WTC11 (cell line): Measurements from ENCODE around the gene ANTXR1. TPM values are rescaled to one million over a fixed set of nuclear protein-coding genes. Genes with fewer than 3 reads are reported as not detected.
A peak's percentile ranks its signal among the peaks of the same experiment; 100 is the strongest.

Experiments used
- ATAC-seq: fragments of 200-7000 bp; cut with Tn5 transposase; 2 replicates; pipeline ENCODE4 v1.10.0; 2021; ENCODE audit warnings: mild to moderate bottlenecking, moderate library complexity
- Bru-seq: library from RNA; stranded (reverse); fragments of 400-500 nt; gene quantifications from one replicate; lab custom pipeline; 2021; lab: Mats Ljungman, UMichigan
- CTCF ChIA-PET: fragments of 300-600 bp; sonication (Branson Sonifier 250); formaldehyde crosslinking; loops from one replicate; lab custom pipeline; 2021; ENCODE audit warnings: antibody characterized with exemption; lab: Charles Lee
- POLR2A ChIA-PET: fragments of 350-600 bp; sonication (Branson Sonifier 250); formaldehyde crosslinking; loops from one replicate; lab custom pipeline; 2021; ENCODE audit warnings: antibody characterized with exemption; lab: Charles Lee
- DNase-seq: peaks from one replicate; pipeline ENCODE4 v3.0.0; 2021; ENCODE audit warnings: low spot score
- H3K27ac Mint-ChIP-seq: 2 replicates; pipeline ENCODE4 v1.8.0; 2021; ENCODE audit warnings: mixed read lengths
- H3K27me3 Mint-ChIP-seq: 2 replicates; pipeline ENCODE4 v1.8.0; 2021; ENCODE audit warnings: low read depth, mild to moderate bottlenecking, moderate library complexity, mixed read lengths
- H3K36me3 Mint-ChIP-seq: 2 replicates; pipeline ENCODE4 v1.8.0; 2021; ENCODE audit warnings: mixed read lengths
- H3K4me1 Mint-ChIP-seq: 2 replicates; pipeline ENCODE4 v1.8.0; 2022; ENCODE audit warnings: mixed read lengths
- H3K4me3 Mint-ChIP-seq: 2 replicates; pipeline ENCODE4 v1.8.0; 2021; ENCODE audit warnings: mild to moderate bottlenecking, moderate library complexity, mixed read lengths
- H3K9me3 Mint-ChIP-seq: 2 replicates; pipeline ENCODE4 v1.8.0; 2021; ENCODE audit warnings: mixed read lengths
- ETV6 ChIP-seq: sonication (generic); formaldehyde crosslinking; IDR thresholded peaks from 2 replicates; pipeline ENCODE4 v1.8.1; 2022; ENCODE audit warnings: mild to moderate bottlenecking, missing genetic modification reagents
- FOXK1 ChIP-seq: sonication (generic); formaldehyde crosslinking; IDR thresholded peaks from 2 replicates; pipeline ENCODE4 v1.8.0; 2022; ENCODE audit warnings: mild to moderate bottlenecking, moderate library complexity, missing genetic modification reagents
- FOXP1 ChIP-seq: sonication (generic); formaldehyde crosslinking; IDR thresholded peaks from 2 replicates; pipeline ENCODE4 v1.8.0; 2022; ENCODE audit warnings: missing genetic modification reagents, mild to moderate bottlenecking, moderate library complexity, borderline replicate concordance
- GABPB1 ChIP-seq: sonication (generic); formaldehyde crosslinking; IDR thresholded peaks from 2 replicates; pipeline ENCODE4 v1.8.1; 2023; ENCODE audit warnings: mild to moderate bottlenecking, missing genetic modification reagents
- GTF2I ChIP-seq: fragments of 250-450 bp; sonication (Bioruptor Pico); conservative IDR thresholded peaks from 2 replicates; pipeline ENCODE4 v1.4.0; 2021; ENCODE audit warnings: mild to moderate bottlenecking
- HMGA2 ChIP-seq: fragments of 250-450 bp; sonication (Bioruptor Pico); IDR thresholded peaks from 2 replicates; pipeline ENCODE4 v1.4.0; 2021; ENCODE audit warnings: mild to moderate bottlenecking, moderate library complexity
- KAT7 ChIP-seq: sonication (generic); formaldehyde crosslinking; IDR thresholded peaks from 2 replicates; pipeline ENCODE4 v1.8.1; 2023; ENCODE audit warnings: missing genetic modification reagents, mild to moderate bottlenecking, borderline replicate concordance
- NR2C2 ChIP-seq: sonication (generic); formaldehyde crosslinking; IDR thresholded peaks from 2 replicates; pipeline ENCODE4 v1.8.0; 2022; ENCODE audit warnings: mild to moderate bottlenecking, missing genetic modification reagents
- NR3C1 ChIP-seq: sonication (generic); formaldehyde crosslinking; conservative IDR thresholded peaks from 2 replicates; pipeline ENCODE4 v1.8.1; 2023; ENCODE audit warnings: low read depth, mild to moderate bottlenecking, missing genetic modification reagents
- SP1 ChIP-seq: sonication (generic); formaldehyde crosslinking; conservative IDR thresholded peaks from 2 replicates; pipeline ENCODE4 v1.8.1; 2022; ENCODE audit warnings: missing genetic modification reagents
- TEAD1 ChIP-seq: sonication (generic); formaldehyde crosslinking; IDR thresholded peaks from 2 replicates; pipeline ENCODE4 v1.8.0; 2022; ENCODE audit warnings: mild to moderate bottlenecking, missing genetic modification reagents
- long read RNA-seq, 3 experiments: library from RNA in 1 of 3; library from capped mRNA in 1 of 3; library from polyadenylated mRNA in 1 of 3; unstranded in 2 of 3; stranded (forward) in 1 of 3; transcript quantifications; one replicate each; pipeline ENCODE4 v2.0.0, GENCODE V29; 2021
- total RNA-seq: library from RNA; stranded (reverse); gene quantifications from 3 replicates; pipeline ENCODE4 v1.2.3, GENCODE V29; 2021
- TF ChIP-seq, protein P1 (sequence below): sonication (generic); formaldehyde crosslinking; IDR thresholded peaks from 2 replicates; pipeline ENCODE4 v1.8.1; 2023; ENCODE audit warnings: mild to moderate bottlenecking, moderate library complexity, missing genetic modification reagents
- TF ChIP-seq, protein P2 (sequence below): sonication (generic); formaldehyde crosslinking; IDR thresholded peaks from 2 replicates; pipeline ENCODE4 v1.8.1; 2023; ENCODE audit warnings: mild to moderate bottlenecking, missing genetic modification reagents, borderline replicate concordance
- TF ChIP-seq, protein P3 (sequence below): sonication (generic); formaldehyde crosslinking; IDR thresholded peaks from 2 replicates; pipeline ENCODE4 v1.8.0; 2022; ENCODE audit warnings: mild to moderate bottlenecking, missing genetic modification reagents
- TF ChIP-seq, protein P4 (sequence below): sonication (generic); formaldehyde crosslinking; IDR thresholded peaks from 2 replicates; pipeline ENCODE4 v1.8.0; 2022; ENCODE audit warnings: missing genetic modification reagents
- TF ChIP-seq, protein P5 (sequence below): sonication (generic); formaldehyde crosslinking; IDR thresholded peaks from 2 replicates; pipeline ENCODE4 v1.8.1; 2022; ENCODE audit warnings: mild to moderate bottlenecking, moderate library complexity, missing genetic modification reagents
- TF ChIP-seq, protein P6 (sequence below): fragments of 250-450 bp; sonication (Bioruptor Pico); IDR thresholded peaks from 2 replicates; pipeline ENCODE4 v2.1.2; 2022; ENCODE audit warnings: mild to moderate bottlenecking, moderate library complexity
- TF ChIP-seq, protein P7 (sequence below): sonication (generic); formaldehyde crosslinking; IDR thresholded peaks from 2 replicates; pipeline ENCODE4 v1.8.0; 2022; ENCODE audit warnings: mild to moderate bottlenecking, missing genetic modification reagents

ANTXR1 gene
- total RNA-seq (30.0 to 37.7 TPM (median 36.8 TPM) in 3 replicates), Bru-seq, nascent RNA (percentile 80 among the genes with signal in this experiment)
- long read RNA-seq, experiment 1, full-length matches to known transcripts, result 48 of 94 reads
- long read RNA-seq, experiment 1, partial matches to known transcripts, result 28 of 94 reads
- long read RNA-seq, experiment 1, other reads (novel, unspliced or antisense), result 18 of 94 reads
- long read RNA-seq, experiment 2, full-length matches to known transcripts, result 8 of 55 reads
- long read RNA-seq, experiment 2, partial matches to known transcripts, result 35 of 55 reads
- long read RNA-seq, experiment 2, other reads (novel, unspliced or antisense), result 12 of 55 reads
- long read RNA-seq, experiment 3, transcript ANTXR1-203 (13 exons, 2,221 nt), result minor isoform, 6 of 40 reads
- long read RNA-seq, experiment 3, transcript ANTXR1-204 (10 exons, 1,437 nt), result major isoform, 12 of 40 reads
- long read RNA-seq, experiment 3, partial matches to known transcripts, result 7 of 40 reads
- long read RNA-seq, experiment 3, other reads (novel, unspliced or antisense), result 15 of 40 reads

DNA sequence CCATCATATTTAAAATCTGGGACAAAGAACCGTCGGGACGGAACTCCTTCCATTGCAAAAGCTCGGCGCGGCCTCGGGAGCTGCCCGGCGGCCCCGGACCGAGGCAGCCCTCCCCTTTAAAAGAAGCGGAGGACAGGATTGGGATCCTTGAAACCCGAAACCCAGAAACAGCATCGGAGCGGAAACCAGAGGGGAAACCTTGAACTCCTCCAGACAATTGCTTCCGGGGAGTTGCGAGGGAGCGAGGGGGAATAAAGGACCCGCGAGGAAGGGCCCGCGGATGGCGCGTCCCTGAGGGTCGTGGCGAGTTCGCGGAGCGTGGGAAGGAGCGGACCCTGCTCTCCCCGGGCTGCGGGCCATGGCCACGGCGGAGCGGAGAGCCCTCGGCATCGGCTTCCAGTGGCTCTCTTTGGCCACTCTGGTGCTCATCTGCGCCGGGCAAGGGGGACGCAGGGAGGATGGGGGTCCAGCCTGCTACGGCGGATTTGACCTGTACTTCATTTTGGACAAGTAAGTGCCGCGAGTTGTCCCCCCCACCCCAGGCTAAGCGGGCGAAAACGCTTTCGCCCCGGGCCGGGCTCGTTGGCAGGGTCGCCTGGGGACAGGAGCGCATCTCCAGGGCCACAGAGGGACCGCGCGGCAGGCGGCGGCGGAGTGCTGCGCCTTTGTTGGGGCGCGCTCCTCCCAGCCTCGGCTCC, at the start of gene ANTXR1:
Gene ANTXR1, plus strand, starts transcription at position 38 of the 698 bp plus-strand sequence. Its CDS starts 321 bp downstream, at position 359.
- Mint-ChIP-seq H3K36me3 (no peaks in the 10 kb centered on the region), H3K4me1 (peaks cover 21% of the 10 kb centered on the region), H3K27ac (peak within 1 kb of the TSS; percentile 81), H3K9me3 (no peaks in the 10 kb centered on the region), H3K4me3 (peak within 1 kb of the TSS; percentile 74), H3K27me3 (peaks cover 32% of the 10 kb centered on the region)
- ATAC-seq (peak; percentile 79), DNase-seq (peak; percentile 69)
- CTCF ChIA-PET, result interaction anchor here (0.5 to 1.3 kb wide), 14 partner anchors 10 to 589 kb away, joined by 3 to 8 read pairs (median 4); no protein-coding TSS in a partner anchor
- POLR2A ChIA-PET, result interaction anchor here (0.6 kb wide), 1 partner anchor 634 kb away, joined by 5 read pairs; no protein-coding TSS in a partner anchor
- peak; percentile 80 for TF ChIP-seq NR2C2 (CRISPR knock-in tag)
- TF ChIP-seq, protein P1, sequence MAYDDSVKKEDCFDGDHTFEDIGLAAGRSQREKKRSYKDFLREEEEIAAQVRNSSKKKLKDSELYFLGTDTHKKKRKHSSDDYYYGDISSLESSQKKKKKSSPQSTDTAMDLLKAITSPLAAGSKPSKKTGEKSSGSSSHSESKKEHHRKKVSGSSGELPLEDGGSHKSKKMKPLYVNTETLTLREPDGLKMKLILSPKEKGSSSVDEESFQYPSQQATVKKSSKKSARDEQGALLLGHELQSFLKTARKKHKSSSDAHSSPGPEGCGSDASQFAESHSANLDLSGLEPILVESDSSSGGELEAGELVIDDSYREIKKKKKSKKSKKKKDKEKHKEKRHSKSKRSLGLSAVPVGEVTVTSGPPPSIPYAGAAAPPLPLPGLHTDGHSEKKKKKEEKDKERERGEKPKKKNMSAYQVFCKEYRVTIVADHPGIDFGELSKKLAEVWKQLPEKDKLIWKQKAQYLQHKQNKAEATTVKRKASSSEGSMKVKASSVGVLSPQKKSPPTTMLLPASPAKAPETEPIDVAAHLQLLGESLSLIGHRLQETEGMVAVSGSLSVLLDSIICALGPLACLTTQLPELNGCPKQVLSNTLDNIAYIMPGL (CRISPR knock-in tag), result peak; percentile 87
- TF ChIP-seq, protein P2, sequence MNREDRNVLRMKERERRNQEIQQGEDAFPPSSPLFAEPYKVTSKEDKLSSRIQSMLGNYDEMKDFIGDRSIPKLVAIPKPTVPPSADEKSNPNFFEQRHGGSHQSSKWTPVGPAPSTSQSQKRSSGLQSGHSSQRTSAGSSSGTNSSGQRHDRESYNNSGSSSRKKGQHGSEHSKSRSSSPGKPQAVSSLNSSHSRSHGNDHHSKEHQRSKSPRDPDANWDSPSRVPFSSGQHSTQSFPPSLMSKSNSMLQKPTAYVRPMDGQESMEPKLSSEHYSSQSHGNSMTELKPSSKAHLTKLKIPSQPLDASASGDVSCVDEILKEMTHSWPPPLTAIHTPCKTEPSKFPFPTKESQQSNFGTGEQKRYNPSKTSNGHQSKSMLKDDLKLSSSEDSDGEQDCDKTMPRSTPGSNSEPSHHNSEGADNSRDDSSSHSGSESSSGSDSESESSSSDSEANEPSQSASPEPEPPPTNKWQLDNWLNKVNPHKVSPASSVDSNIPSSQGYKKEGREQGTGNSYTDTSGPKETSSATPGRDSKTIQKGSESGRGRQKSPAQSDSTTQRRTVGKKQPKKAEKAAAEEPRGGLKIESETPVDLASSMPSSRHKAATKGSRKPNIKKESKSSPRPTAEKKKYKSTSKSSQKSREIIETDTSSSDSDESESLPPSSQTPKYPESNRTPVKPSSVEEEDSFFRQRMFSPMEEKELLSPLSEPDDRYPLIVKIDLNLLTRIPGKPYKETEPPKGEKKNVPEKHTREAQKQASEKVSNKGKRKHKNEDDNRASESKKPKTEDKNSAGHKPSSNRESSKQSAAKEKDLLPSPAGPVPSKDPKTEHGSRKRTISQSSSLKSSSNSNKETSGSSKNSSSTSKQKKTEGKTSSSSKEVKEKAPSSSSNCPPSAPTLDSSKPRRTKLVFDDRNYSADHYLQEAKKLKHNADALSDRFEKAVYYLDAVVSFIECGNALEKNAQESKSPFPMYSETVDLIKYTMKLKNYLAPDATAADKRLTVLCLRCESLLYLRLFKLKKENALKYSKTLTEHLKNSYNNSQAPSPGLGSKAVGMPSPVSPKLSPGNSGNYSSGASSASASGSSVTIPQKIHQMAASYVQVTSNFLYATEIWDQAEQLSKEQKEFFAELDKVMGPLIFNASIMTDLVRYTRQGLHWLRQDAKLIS (CRISPR knock-in tag), result no peak
- no peak; the same call in none of the 2 replicates for TF ChIP-seq ETV6
- TF ChIP-seq NR3C1, result no peak
- TF ChIP-seq TEAD1, result 0 out of 2 replicates have a peak, but pooled peaks have one; percentile 11
- TF ChIP-seq, protein P3, sequence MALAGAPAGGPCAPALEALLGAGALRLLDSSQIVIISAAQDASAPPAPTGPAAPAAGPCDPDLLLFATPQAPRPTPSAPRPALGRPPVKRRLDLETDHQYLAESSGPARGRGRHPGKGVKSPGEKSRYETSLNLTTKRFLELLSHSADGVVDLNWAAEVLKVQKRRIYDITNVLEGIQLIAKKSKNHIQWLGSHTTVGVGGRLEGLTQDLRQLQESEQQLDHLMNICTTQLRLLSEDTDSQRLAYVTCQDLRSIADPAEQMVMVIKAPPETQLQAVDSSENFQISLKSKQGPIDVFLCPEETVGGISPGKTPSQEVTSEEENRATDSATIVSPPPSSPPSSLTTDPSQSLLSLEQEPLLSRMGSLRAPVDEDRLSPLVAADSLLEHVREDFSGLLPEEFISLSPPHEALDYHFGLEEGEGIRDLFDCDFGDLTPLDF (CRISPR knock-in tag), result no peak
- TF ChIP-seq, protein P4, sequence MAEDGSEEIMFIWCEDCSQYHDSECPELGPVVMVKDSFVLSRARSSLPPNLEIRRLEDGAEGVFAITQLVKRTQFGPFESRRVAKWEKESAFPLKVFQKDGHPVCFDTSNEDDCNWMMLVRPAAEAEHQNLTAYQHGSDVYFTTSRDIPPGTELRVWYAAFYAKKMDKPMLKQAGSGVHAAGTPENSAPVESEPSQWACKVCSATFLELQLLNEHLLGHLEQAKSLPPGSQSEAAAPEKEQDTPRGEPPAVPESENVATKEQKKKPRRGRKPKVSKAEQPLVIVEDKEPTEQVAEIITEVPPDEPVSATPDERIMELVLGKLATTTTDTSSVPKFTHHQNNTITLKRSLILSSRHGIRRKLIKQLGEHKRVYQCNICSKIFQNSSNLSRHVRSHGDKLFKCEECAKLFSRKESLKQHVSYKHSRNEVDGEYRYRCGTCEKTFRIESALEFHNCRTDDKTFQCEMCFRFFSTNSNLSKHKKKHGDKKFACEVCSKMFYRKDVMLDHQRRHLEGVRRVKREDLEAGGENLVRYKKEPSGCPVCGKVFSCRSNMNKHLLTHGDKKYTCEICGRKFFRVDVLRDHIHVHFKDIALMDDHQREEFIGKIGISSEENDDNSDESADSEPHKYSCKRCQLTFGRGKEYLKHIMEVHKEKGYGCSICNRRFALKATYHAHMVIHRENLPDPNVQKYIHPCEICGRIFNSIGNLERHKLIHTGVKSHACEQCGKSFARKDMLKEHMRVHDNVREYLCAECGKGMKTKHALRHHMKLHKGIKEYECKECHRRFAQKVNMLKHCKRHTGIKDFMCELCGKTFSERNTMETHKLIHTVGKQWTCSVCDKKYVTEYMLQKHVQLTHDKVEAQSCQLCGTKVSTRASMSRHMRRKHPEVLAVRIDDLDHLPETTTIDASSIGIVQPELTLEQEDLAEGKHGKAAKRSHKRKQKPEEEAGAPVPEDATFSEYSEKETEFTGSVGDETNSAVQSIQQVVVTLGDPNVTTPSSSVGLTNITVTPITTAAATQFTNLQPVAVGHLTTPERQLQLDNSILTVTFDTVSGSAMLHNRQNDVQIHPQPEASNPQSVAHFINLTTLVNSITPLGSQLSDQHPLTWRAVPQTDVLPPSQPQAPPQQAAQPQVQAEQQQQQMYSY (CRISPR knock-in tag), result no peak
- TF ChIP-seq FOXP1 (CRISPR knock-in tag), result peak; percentile 71; the same call in 1 of the 2 replicates
- TF ChIP-seq SP1 (CRISPR knock-in tag), result peak; percentile 58
- peak; percentile 20; the same call in 1 of the 2 replicates for TF ChIP-seq FOXK1
- TF ChIP-seq HMGA2 (CRISPR knock-in tag), result no peak
- TF ChIP-seq, protein P5, sequence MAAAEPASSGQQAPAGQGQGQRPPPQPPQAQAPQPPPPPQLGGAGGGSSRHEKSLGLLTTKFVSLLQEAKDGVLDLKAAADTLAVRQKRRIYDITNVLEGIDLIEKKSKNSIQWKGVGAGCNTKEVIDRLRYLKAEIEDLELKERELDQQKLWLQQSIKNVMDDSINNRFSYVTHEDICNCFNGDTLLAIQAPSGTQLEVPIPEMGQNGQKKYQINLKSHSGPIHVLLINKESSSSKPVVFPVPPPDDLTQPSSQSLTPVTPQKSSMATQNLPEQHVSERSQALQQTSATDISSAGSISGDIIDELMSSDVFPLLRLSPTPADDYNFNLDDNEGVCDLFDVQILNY (CRISPR knock-in tag), result no peak
- TF ChIP-seq, protein P6, sequence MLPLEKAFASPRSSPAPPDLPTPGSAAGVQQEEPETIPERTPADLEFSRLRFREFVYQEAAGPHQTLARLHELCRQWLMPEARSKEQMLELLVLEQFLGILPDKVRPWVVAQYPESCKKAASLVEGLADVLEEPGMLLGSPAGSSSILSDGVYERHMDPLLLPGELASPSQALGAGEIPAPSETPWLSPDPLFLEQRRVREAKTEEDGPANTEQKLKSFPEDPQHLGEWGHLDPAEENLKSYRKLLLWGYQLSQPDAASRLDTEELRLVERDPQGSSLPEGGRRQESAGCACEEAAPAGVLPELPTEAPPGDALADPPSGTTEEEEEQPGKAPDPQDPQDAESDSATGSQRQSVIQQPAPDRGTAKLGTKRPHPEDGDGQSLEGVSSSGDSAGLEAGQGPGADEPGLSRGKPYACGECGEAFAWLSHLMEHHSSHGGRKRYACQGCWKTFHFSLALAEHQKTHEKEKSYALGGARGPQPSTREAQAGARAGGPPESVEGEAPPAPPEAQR (CRISPR knock-in tag), result no peak
- TF ChIP-seq, protein P7, sequence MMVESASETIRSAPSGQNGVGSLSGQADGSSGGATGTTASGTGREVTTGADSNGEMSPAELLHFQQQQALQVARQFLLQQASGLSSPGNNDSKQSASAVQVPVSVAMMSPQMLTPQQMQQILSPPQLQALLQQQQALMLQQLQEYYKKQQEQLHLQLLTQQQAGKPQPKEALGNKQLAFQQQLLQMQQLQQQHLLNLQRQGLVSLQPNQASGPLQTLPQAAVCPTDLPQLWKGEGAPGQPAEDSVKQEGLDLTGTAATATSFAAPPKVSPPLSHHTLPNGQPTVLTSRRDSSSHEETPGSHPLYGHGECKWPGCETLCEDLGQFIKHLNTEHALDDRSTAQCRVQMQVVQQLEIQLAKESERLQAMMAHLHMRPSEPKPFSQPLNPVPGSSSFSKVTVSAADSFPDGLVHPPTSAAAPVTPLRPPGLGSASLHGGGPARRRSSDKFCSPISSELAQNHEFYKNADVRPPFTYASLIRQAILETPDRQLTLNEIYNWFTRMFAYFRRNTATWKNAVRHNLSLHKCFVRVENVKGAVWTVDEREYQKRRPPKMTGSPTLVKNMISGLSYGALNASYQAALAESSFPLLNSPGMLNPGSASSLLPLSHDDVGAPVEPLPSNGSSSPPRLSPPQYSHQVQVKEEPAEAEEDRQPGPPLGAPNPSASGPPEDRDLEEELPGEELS (CRISPR knock-in tag), result no peak; the same call in 1 of the 2 replicates
- 0 out of 2 replicates have a peak, but pooled peaks have one; percentile 25 for TF ChIP-seq KAT7 (CRISPR knock-in tag)
- TF ChIP-seq GABPB1, result no peak
- TF ChIP-seq GTF2I (CRISPR knock-in tag), result no peak
